Astrocyte (in vitro differentiated cells and primary cell): ENCODE measurements around the gene ZNF592. TPM values are rescaled to one million over a fixed set of nuclear protein-coding genes. Genes with fewer than 3 reads are reported as not detected.

Experiments
- DNase-seq: peaks from one replicate; pipeline ENCODE4 v3.0.0-alpha.2; 2010; ENCODE audit warnings: low read depth
- FAIRE-seq: peaks from 2 replicates; lab custom pipeline; 2011; peaks lifted over from hg19 to GRCh38; lab: Jason Lieb, UNC
- H2AFZ ChIP-seq: 2 replicates; pipeline ENCODE4 v1.6.0; 2012; ENCODE audit warnings: low read depth, low read length, inconsistent platforms
- H3K27ac ChIP-seq: 2 replicates; pipeline ENCODE4 v1.5.1; 2011; ENCODE audit warnings: low read depth, low read length, inconsistent platforms
- H3K27me3 ChIP-seq: 2 replicates; pipeline ENCODE4 v1.6.0; 2011; ENCODE audit warnings: low read length, inconsistent platforms; ENCODE audit not compliant: insufficient read depth
- H3K36me3 ChIP-seq: 2 replicates; pipeline ENCODE4 v1.5.1; 2011; ENCODE audit warnings: low read length, inconsistent platforms; ENCODE audit not compliant: insufficient read depth
- H3K4me1 ChIP-seq: 2 replicates; pipeline ENCODE4 v1.5.1; 2011; ENCODE audit warnings: low read length, inconsistent platforms; ENCODE audit not compliant: insufficient read depth
- H3K4me2 ChIP-seq: 2 replicates; pipeline ENCODE4 v1.6.0; 2012; ENCODE audit warnings: low read length, inconsistent platforms
- H3K4me3 ChIP-seq: 2 replicates; pipeline ENCODE4 v1.5.1; 2011; ENCODE audit warnings: low read depth, mild to moderate bottlenecking, low read length, inconsistent platforms; ENCODE audit not compliant: insufficient read depth
- H3K79me2 ChIP-seq: 2 replicates; pipeline ENCODE4 v1.6.0; 2012; ENCODE audit warnings: mild to moderate bottlenecking, low read length, inconsistent platforms; ENCODE audit not compliant: insufficient read depth
- H3K9ac ChIP-seq: 2 replicates; pipeline ENCODE4 v1.6.0; 2012; ENCODE audit warnings: mild to moderate bottlenecking, low read length, inconsistent platforms
- H3K9me3 ChIP-seq: 2 replicates; pipeline ENCODE4 v1.5.1; 2012; ENCODE audit warnings: low read depth, mild to moderate bottlenecking, low read length, inconsistent platforms; ENCODE audit not compliant: insufficient read depth
- H4K20me1 ChIP-seq: 2 replicates; pipeline ENCODE4 v1.6.0; 2012; ENCODE audit warnings: low read length, inconsistent platforms; ENCODE audit not compliant: insufficient read depth
- H3K27ac Mint-ChIP-seq: one replicate; pipeline ENCODE4 v1.8.0; 2021; ENCODE audit warnings: mild to moderate bottlenecking, mixed read lengths; ENCODE audit not compliant: unreplicated experiment
- H3K27me3 Mint-ChIP-seq: one replicate; pipeline ENCODE4 v1.8.0; 2021; ENCODE audit warnings: low read depth, mixed read lengths; ENCODE audit not compliant: unreplicated experiment
- H3K36me3 Mint-ChIP-seq: one replicate; pipeline ENCODE4 v1.8.0; 2021; ENCODE audit warnings: low read depth, mixed read lengths; ENCODE audit not compliant: unreplicated experiment
- H3K4me1 Mint-ChIP-seq: one replicate; pipeline ENCODE4 v1.8.0; 2021; ENCODE audit warnings: low read depth, mixed read lengths; ENCODE audit not compliant: unreplicated experiment
- H3K4me3 Mint-ChIP-seq: one replicate; pipeline ENCODE4 v1.8.0; 2021; ENCODE audit warnings: mild to moderate bottlenecking, moderate library complexity, mixed read lengths; ENCODE audit not compliant: unreplicated experiment
- H3K9me3 Mint-ChIP-seq: one replicate; pipeline ENCODE4 v1.8.0; 2021; ENCODE audit warnings: mild to moderate bottlenecking, mixed read lengths; ENCODE audit not compliant: unreplicated experiment
- EZH2 ChIP-seq: IDR thresholded peaks from 2 replicates; pipeline ENCODE4 v1.6.1; 2012; ENCODE audit warnings: mild to moderate bottlenecking, low read length, inconsistent platforms; ENCODE audit not compliant: insufficient read depth
- total RNA-seq: library from RNA; stranded (reverse); gene quantifications from 2 replicates; pipeline ENCODE4 v1.2.1, GENCODE V29; 2021
- TF ChIP-seq, protein P1 (sequence below): IDR thresholded peaks from 2 replicates; pipeline ENCODE4 v1.5.1; 2011; ENCODE audit warnings: low read depth, mild to moderate bottlenecking, inconsistent platforms, low read length, moderate library complexity; ENCODE audit not compliant: insufficient read depth

ZNF592 gene
- total RNA-seq, 1 donor from 2014 or later, result 25.1 TPM

DNA sequence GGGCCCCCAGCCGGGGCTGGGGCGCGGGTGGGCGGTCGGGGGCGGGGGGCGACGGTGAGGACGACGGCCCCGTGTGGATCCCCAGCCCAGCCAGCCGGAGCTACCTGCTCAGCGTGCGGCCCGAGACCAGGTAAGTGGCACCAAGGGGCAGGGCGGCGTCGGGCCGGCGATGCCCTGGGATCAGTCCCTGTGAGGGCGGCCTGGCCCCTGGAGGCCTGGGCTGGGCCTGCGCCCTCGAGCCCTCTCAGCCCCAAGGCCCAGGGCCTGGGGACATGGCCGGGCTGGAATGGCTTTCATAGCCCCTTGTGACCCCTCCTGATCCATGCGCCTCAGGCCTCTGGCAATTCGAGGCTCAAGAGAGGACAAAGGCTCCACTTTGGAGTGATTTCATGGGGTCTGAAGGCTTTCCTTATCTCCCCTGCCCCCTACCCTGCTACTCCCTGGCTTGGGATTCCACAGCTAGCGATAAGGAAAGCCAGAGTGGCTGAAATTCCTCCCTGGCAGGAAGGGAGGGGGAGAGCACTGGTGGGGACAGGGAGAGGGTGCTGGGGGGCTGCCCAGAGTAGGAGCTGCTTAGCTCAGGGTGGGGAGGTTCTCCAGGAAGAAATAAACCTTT lies 69.2 kb downstream of the ZNF592 start:
- H3K27me3 Mint-ChIP-seq, result peaks cover 5% of the 10 kb centered on the region
- Histone ChIP-seq H3K4me1 (peaks cover 17% of the 10 kb centered on the region), H3K27me3 (no peaks in the 10 kb centered on the region), H3K79me2 (no peaks in the 10 kb centered on the region), H3K27ac (peak overlapping the region; percentile 52), H3K9me3 (no peaks in the 10 kb centered on the region), H3K36me3 (no peaks in the 10 kb centered on the region), H3K9ac (peak overlapping the region; percentile 68), H3K4me3 (no peak overlapping the region), H2AFZ (peak overlapping the region; percentile 42), H4K20me1 (no peaks in the 10 kb centered on the region), H3K4me2 (peak overlapping the region; percentile 67)
- H3K36me3 Mint-ChIP-seq, result peaks cover 6% of the 10 kb centered on the region
- peak overlapping the region; percentile 87 for H3K27ac Mint-ChIP-seq
- TF ChIP-seq, protein P1, sequence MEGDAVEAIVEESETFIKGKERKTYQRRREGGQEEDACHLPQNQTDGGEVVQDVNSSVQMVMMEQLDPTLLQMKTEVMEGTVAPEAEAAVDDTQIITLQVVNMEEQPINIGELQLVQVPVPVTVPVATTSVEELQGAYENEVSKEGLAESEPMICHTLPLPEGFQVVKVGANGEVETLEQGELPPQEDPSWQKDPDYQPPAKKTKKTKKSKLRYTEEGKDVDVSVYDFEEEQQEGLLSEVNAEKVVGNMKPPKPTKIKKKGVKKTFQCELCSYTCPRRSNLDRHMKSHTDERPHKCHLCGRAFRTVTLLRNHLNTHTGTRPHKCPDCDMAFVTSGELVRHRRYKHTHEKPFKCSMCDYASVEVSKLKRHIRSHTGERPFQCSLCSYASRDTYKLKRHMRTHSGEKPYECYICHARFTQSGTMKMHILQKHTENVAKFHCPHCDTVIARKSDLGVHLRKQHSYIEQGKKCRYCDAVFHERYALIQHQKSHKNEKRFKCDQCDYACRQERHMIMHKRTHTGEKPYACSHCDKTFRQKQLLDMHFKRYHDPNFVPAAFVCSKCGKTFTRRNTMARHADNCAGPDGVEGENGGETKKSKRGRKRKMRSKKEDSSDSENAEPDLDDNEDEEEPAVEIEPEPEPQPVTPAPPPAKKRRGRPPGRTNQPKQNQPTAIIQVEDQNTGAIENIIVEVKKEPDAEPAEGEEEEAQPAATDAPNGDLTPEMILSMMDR, result no peak
- no peak for TF ChIP-seq EZH2
- DNase-seq, result no peak
- FAIRE-seq, result no peak
- H3K9me3 Mint-ChIP-seq, result no peaks in the 10 kb centered on the region
- H3K4me3 Mint-ChIP-seq, result peak overlapping the region; percentile 79
- peaks cover 16% of the 10 kb centered on the region for H3K4me1 Mint-ChIP-seq

DNA sequence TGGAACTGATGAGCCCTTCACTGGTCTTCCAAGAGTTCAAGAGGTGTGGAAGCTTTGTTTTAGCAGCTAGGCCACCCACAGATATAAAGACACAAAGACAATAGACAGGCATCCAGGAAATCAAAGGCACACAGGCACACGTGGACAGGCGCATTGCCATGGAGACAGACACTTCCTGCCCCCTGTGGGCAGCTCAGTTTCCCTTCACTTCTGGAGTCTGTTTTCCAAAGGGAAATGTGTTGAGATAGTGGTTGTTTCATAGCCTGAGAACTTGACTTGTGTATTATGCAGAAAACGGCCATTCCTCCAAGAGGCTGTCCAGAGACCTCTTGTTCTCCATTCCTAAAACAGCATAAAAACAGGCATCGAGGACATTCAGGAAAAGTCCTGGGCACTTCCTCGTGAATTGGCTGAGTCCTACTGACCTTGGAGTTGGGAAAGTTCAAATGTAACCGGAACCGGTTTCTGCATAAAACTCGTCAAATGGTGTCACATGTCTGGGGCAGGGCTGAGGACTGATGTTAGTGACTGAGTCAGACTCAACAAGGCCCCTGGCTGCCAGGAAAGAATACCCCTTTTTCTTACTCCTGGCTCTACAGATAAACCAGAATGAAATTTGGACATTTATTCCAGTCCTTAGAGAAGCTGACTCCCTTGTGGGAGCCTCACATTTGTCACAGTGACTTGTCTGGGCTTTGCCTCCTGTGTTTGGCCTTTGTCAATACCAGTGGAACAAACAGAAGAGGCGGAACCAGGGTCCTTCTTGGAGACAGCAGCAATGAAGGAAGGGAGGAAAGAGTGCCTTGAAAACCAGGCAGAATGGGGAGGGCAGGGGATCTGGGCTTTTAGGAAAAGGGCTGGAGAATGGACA lies 70.1 kb downstream of the ZNF592 start:
- TF ChIP-seq, protein P1, result no peak
- TF ChIP-seq EZH2, result no peak
- H3K9me3 ChIP-seq, result no peaks in the 10 kb centered on the region
- no peak for FAIRE-seq
- Mint-ChIP-seq H3K27me3 (peaks cover 5% of the 10 kb centered on the region), H3K4me3 (peak overlapping the region; percentile 79), H3K36me3 (peaks cover 4% of the 10 kb centered on the region), H3K4me1 (peaks cover 16% of the 10 kb centered on the region), H3K27ac (peak overlapping the region; percentile 87), H3K9me3 (no peaks in the 10 kb centered on the region)
- H2AFZ ChIP-seq, result peak overlapping the region; percentile 42
- no peaks in the 10 kb centered on the region for H3K27me3 ChIP-seq
- peak overlapping the region; percentile 67 for H3K4me2 ChIP-seq
- peak overlapping the region; percentile 52 for H3K27ac ChIP-seq
- H3K4me1 ChIP-seq, result peaks cover 17% of the 10 kb centered on the region
- peak overlapping the region; percentile 18 for H3K4me3 ChIP-seq
- no peaks in the 10 kb centered on the region for H3K79me2 ChIP-seq
- H3K36me3 ChIP-seq, result no peaks in the 10 kb centered on the region
- peak; percentile 26 for DNase-seq
- H4K20me1 ChIP-seq, result no peaks in the 10 kb centered on the region
- peak overlapping the region; percentile 68 for H3K9ac ChIP-seq
